Activated CD8-positive, alpha-beta T cell treated with anti-CD3 and anti-CD28 coated beads for 36 hours (primary cell): ENCODE data around the gene DNAJC8. TPM values are rescaled to one million over a fixed set of nuclear protein-coding genes. Genes with fewer than 3 reads are reported as not detected.

Experiments used
- ATAC-seq: fragments of 200-7000 bp; cut with Tn5 transposase; one replicate; pipeline ENCODE4 v1.10.0; 2021; ENCODE audit warnings: mild to moderate bottlenecking, moderate library complexity
- CTCF ChIA-PET: fragments of 350-600 bp; sonication (Branson Sonifier 250); formaldehyde crosslinking; loops from one replicate; lab custom pipeline; 2021; ENCODE audit warnings: antibody characterized with exemption; lab: Charles Lee
- POLR2A ChIA-PET: fragments of 350-600 bp; sonication (Branson Sonifier 250); formaldehyde crosslinking; loops from one replicate; lab custom pipeline; 2021; ENCODE audit warnings: antibody characterized with exemption; lab: Charles Lee
- DNase-seq: peaks from one replicate; pipeline ENCODE4 v3.0.0-alpha.2; 2020
- H3K27ac Mint-ChIP-seq: one replicate; pipeline ENCODE4 v1.8.0; 2021; ENCODE audit warnings: mild to moderate bottlenecking, mixed read lengths
- H3K27me3 Mint-ChIP-seq: one replicate; pipeline ENCODE4 v1.8.0; 2021; ENCODE audit warnings: mixed read lengths
- H3K36me3 Mint-ChIP-seq: one replicate; pipeline ENCODE4 v1.8.0; 2021; ENCODE audit warnings: low read depth, mixed read lengths
- H3K4me1 Mint-ChIP-seq: one replicate; pipeline ENCODE4 v1.8.0; 2021; ENCODE audit warnings: low read depth, mixed read lengths
- H3K4me3 Mint-ChIP-seq: one replicate; pipeline ENCODE4 v1.8.0; 2021; ENCODE audit warnings: mild to moderate bottlenecking, moderate library complexity, mixed read lengths
- H3K9me3 Mint-ChIP-seq: one replicate; pipeline ENCODE4 v1.8.0; 2021; ENCODE audit warnings: mixed read lengths
- intact Hi-C: fragments of 100-400 bp; cut with micrococcal nuclease; formaldehyde crosslinking; loops from one replicate; pipeline ENCODE4 v1.10.0; 2022
- total RNA-seq, 2 experiments: library from RNA; stranded (reverse); gene quantifications; one replicate each; pipeline ENCODE4 v1.2.3, GENCODE V29; 2021
- TF ChIP-seq, protein P1 (sequence below): fragments of 200-600 bp; IDR thresholded peaks from one replicate; pipeline ENCODE4 v1.8.0; 2022; ENCODE audit warnings: antibody characterized with exemption, mild to moderate bottlenecking

The DNAJC8 gene
- total RNA-seq, 2 experiments from 2014 or later, result 103 to 105 TPM

- POLR2A ChIA-PET, result interaction anchor here (0.7 to 1.6 kb wide), 3 partner anchors 9 to 24 kb away, joined by 3 to 6 read pairs (median 3); partner anchors contain the start of gene SESN2
- intact Hi-C loops, result no loop called here
- no peaks in the 10 kb centered on the region for H3K27me3 Mint-ChIP-seq
- no peak for DNase-seq
- H3K36me3 Mint-ChIP-seq, result peaks cover 23% of the 10 kb centered on the region
- no peak overlapping the region for H3K4me3 Mint-ChIP-seq
- TF ChIP-seq, protein P1, sequence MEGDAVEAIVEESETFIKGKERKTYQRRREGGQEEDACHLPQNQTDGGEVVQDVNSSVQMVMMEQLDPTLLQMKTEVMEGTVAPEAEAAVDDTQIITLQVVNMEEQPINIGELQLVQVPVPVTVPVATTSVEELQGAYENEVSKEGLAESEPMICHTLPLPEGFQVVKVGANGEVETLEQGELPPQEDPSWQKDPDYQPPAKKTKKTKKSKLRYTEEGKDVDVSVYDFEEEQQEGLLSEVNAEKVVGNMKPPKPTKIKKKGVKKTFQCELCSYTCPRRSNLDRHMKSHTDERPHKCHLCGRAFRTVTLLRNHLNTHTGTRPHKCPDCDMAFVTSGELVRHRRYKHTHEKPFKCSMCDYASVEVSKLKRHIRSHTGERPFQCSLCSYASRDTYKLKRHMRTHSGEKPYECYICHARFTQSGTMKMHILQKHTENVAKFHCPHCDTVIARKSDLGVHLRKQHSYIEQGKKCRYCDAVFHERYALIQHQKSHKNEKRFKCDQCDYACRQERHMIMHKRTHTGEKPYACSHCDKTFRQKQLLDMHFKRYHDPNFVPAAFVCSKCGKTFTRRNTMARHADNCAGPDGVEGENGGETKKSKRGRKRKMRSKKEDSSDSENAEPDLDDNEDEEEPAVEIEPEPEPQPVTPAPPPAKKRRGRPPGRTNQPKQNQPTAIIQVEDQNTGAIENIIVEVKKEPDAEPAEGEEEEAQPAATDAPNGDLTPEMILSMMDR, result no peak
- CTCF ChIA-PET, result interaction anchor here (3.1 kb wide), 1 partner anchor 21 kb away, joined by 13 read pairs; no protein-coding TSS in a partner anchor
- H3K4me1 Mint-ChIP-seq, result no peaks in the 10 kb centered on the region
- H3K27ac Mint-ChIP-seq, result no peak overlapping the region
- ATAC-seq, result no peak
- no peaks in the 10 kb centered on the region for H3K9me3 Mint-ChIP-seq
These were observed 36.7 kb upstream of the DNAJC8 start for GRCh38 chr1:28269529-28269928.

GRCh38 chr1:28267633-28268032 lies 34.8 kb upstream of the DNAJC8 start:
- H3K27ac Mint-ChIP-seq, result no peak overlapping the region
- DNase-seq (no peak), ATAC-seq (no peak)
- POLR2A ChIA-PET, result interaction anchor here (1.0 kb wide), 2 partner anchors 19 to 39 kb away, joined by 3 read pairs; no protein-coding TSS in a partner anchor
- intact Hi-C loops, result no loop called here
- TF ChIP-seq, protein P1, result no peak
- H3K27me3 Mint-ChIP-seq, result no peaks in the 10 kb centered on the region
- peaks cover 9% of the 10 kb centered on the region for H3K36me3 Mint-ChIP-seq
- H3K4me3 Mint-ChIP-seq, result no peak overlapping the region
- CTCF ChIA-PET, result interaction anchor here (1.0 to 3.1 kb wide), 3 partner anchors 18 to 176 kb away, joined by 3 to 13 read pairs (median 12); no protein-coding TSS in a partner anchor
- H3K9me3 Mint-ChIP-seq, result no peaks in the 10 kb centered on the region
- peaks cover 6% of the 10 kb centered on the region for H3K4me1 Mint-ChIP-seq

GRCh38 chr1:28266920-28267322 lies 34.1 kb upstream of the DNAJC8 start:
- POLR2A ChIA-PET, result interaction anchor here (0.9 to 1.0 kb wide), 3 partner anchors 18 to 241 kb away, joined by 3 read pairs; no protein-coding TSS in a partner anchor
- peaks cover 8% of the 10 kb centered on the region for H3K36me3 Mint-ChIP-seq

DNA sequence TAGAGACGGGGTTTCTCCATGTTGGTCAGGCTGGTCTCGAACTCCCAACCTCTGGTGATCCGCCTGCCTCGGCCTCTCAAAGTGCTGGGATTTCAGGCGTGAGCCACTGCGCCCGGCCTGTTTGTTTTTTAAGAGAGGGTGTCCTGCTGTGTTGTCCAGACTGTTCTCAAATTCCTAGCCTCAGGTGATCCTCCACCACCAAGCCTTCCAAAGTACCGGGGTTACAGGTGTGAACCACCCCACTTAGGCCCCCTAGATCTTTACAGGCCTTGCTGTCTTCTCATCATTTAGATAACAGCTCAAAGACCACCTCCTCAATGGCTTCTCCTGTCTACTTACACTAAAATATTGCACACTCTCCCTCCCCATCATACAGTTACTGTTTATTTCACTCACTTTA lies 32.7 kb upstream of the DNAJC8 start:
- H3K36me3 Mint-ChIP-seq, result peaks cover 11% of the 10 kb centered on the region
- H3K9me3 Mint-ChIP-seq, result no peaks in the 10 kb centered on the region
- ATAC-seq (no peak), DNase-seq (no peak)
- ChIA-PET CTCF (interaction anchor here (2.8 kb wide), 1 partner anchor 16 kb away, joined by 12 read pairs; no protein-coding TSS in a partner anchor), POLR2A (interaction anchor here (0.6 kb wide), 1 partner anchor 330 kb away, joined by 3 read pairs; no protein-coding TSS in a partner anchor)
- H3K4me3 Mint-ChIP-seq, result no peak overlapping the region
- TF ChIP-seq, protein P1, result no peak
- peaks cover 15% of the 10 kb centered on the region for H3K4me1 Mint-ChIP-seq
- H3K27ac Mint-ChIP-seq, result no peak overlapping the region
- H3K27me3 Mint-ChIP-seq, result no peaks in the 10 kb centered on the region
- intact Hi-C loops, result no loop called here

More at GRCh38 chr1:28266920-28267322, 34.1 kb upstream of the DNAJC8 start:
- no peak for ATAC-seq
- peaks cover 6% of the 10 kb centered on the region for H3K4me1 Mint-ChIP-seq
- TF ChIP-seq, protein P1, result no peak
- H3K27me3 Mint-ChIP-seq, result no peaks in the 10 kb centered on the region
- no peak overlapping the region for H3K4me3 Mint-ChIP-seq
- H3K27ac Mint-ChIP-seq, result no peak overlapping the region
- H3K9me3 Mint-ChIP-seq, result no peaks in the 10 kb centered on the region
- CTCF ChIA-PET, result interaction anchor here (1.0 to 2.8 kb wide), 3 partner anchors 9 to 175 kb away, joined by 3 to 12 read pairs (median 5); no protein-coding TSS in a partner anchor
- intact Hi-C loops, result no loop called here
- DNase-seq, result no peak

GRCh38 chr1:28264897-28265296 lies 32.1 kb upstream of the DNAJC8 start:
- ChIA-PET CTCF (interaction anchor here (2.8 kb wide), 1 partner anchor 16 kb away, joined by 12 read pairs; no protein-coding TSS in a partner anchor), POLR2A (interaction anchor here (1.6 kb wide), 1 partner anchor 63 kb away, joined by 4 read pairs; the partner anchor contains the start of gene MED18)
- Mint-ChIP-seq H3K9me3 (no peaks in the 10 kb centered on the region), H3K27ac (no peak overlapping the region), H3K4me3 (no peak overlapping the region), H3K36me3 (peaks cover 10% of the 10 kb centered on the region), H3K4me1 (peaks cover 15% of the 10 kb centered on the region), H3K27me3 (no peaks in the 10 kb centered on the region)
- ATAC-seq (no peak), DNase-seq (no peak)
- TF ChIP-seq, protein P1, result no peak
- intact Hi-C loops, result no loop called here
